Nephron progenitor cell (in vitro differentiated cells): ENCODE measurements around the gene LIX1L.
A peak's percentile ranks its signal among the peaks of the same experiment; 100 is the strongest.

Experiments
- DNase-seq: peaks from one replicate; pipeline ENCODE4 v3.0.0; 2021
- H3K27ac Mint-ChIP-seq: 2 replicates; pipeline ENCODE4 v1.8.0; 2021; ENCODE audit warnings: mild to moderate bottlenecking, moderate library complexity, mixed read lengths
- H3K27me3 Mint-ChIP-seq: 2 replicates; pipeline ENCODE4 v1.8.0; 2021; ENCODE audit warnings: mild to moderate bottlenecking, low read depth, mixed read lengths; ENCODE audit not compliant: poor library complexity
- H3K36me3 Mint-ChIP-seq: 2 replicates; pipeline ENCODE4 v1.8.0; 2021; ENCODE audit warnings: low read depth, mixed read lengths
- H3K4me1 Mint-ChIP-seq: 2 replicates; pipeline ENCODE4 v1.8.0; 2021; ENCODE audit warnings: mixed read lengths
- H3K4me3 Mint-ChIP-seq: 2 replicates; pipeline ENCODE4 v1.8.0; 2021; ENCODE audit warnings: mild to moderate bottlenecking, moderate library complexity, mixed read lengths
- H3K9me3 Mint-ChIP-seq: 2 replicates; pipeline ENCODE4 v1.8.0; 2021; ENCODE audit warnings: mild to moderate bottlenecking, moderate library complexity, mixed read lengths
- CTCF ChIP-seq: fragments of 200-600 bp; sonication (generic); IDR thresholded peaks from 2 replicates; pipeline ENCODE4 v1.5.0; 2021; ENCODE audit warnings: antibody characterized with exemption

Gene LIX1L

GRCh38 chr1:145978471-145978853 lies 20.6 kb upstream of the LIX1L start:
- TF ChIP-seq CTCF: no peak
- Mint-ChIP-seq H3K36me3 (no peaks in the 10 kb centered on the region), H3K27me3 (no peaks in the 10 kb centered on the region), H3K4me3 (no peak overlapping the region), H3K27ac (no peak overlapping the region), H3K9me3 (no peaks in the 10 kb centered on the region), H3K4me1 (peaks cover 12% of the 10 kb centered on the region)
- DNase-seq: no peak

- Mint-ChIP-seq H3K4me3 (peak overlapping the region; percentile 70), H3K27ac (no peak overlapping the region), H3K36me3 (no peaks in the 10 kb centered on the region), H3K4me1 (peaks cover 10% of the 10 kb centered on the region), H3K9me3 (no peaks in the 10 kb centered on the region), H3K27me3 (no peaks in the 10 kb centered on the region)
- peak; percentile 65 for DNase-seq
- TF ChIP-seq CTCF: peak; percentile 80
Measured at GRCh38 chr1:145977486-145978470, 20.0 kb upstream of the LIX1L start.

- Mint-ChIP-seq H3K27me3 (no peaks in the 10 kb centered on the region), H3K4me3 (no peak overlapping the region), H3K27ac (no peak overlapping the region), H3K36me3 (no peaks in the 10 kb centered on the region), H3K9me3 (no peaks in the 10 kb centered on the region), H3K4me1 (peaks cover 3% of the 10 kb centered on the region)
- TF ChIP-seq CTCF: no peak
- no peak for DNase-seq
Measured at GRCh38 chr1:145977016-145977415, 19.2 kb upstream of the LIX1L start.

- Mint-ChIP-seq H3K36me3 (no peaks in the 10 kb centered on the region), H3K27ac (no peak overlapping the region), H3K9me3 (no peaks in the 10 kb centered on the region), H3K4me1 (no peaks in the 10 kb centered on the region), H3K27me3 (no peaks in the 10 kb centered on the region), H3K4me3 (no peak overlapping the region)
- no peak for DNase-seq
- TF ChIP-seq CTCF: no peak
Measured at GRCh38 chr1:145975216-145975615, 17.4 kb upstream of the LIX1L start.

- no peaks in the 10 kb centered on the region for H3K9me3 Mint-ChIP-seq
- H3K27ac Mint-ChIP-seq: no peak overlapping the region
- TF ChIP-seq CTCF: no peak
- H3K27me3 Mint-ChIP-seq: no peaks in the 10 kb centered on the region
- DNase-seq: no peak
- peaks cover 3% of the 10 kb centered on the region for H3K36me3 Mint-ChIP-seq
- H3K4me3 Mint-ChIP-seq: no peak overlapping the region
- no peaks in the 10 kb centered on the region for H3K4me1 Mint-ChIP-seq
Measured at GRCh38 chr1:145974721-145975120, 16.9 kb upstream of the LIX1L start.

- no peaks in the 10 kb centered on the region for H3K4me1 Mint-ChIP-seq
- peaks cover 15% of the 10 kb centered on the region for H3K36me3 Mint-ChIP-seq
- TF ChIP-seq CTCF: no peak
- H3K27ac Mint-ChIP-seq: no peak overlapping the region
- H3K9me3 Mint-ChIP-seq: peaks cover 8% of the 10 kb centered on the region
- peaks cover 4% of the 10 kb centered on the region for H3K27me3 Mint-ChIP-seq
- no peak for DNase-seq
- no peak overlapping the region for H3K4me3 Mint-ChIP-seq
Measured at GRCh38 chr1:145972580-145972979, 14.8 kb upstream of the LIX1L start.
